ENCODE measurements around the gene FHOD1. TPM values are rescaled to one million over a fixed set of nuclear protein-coding genes. Genes with fewer than 3 reads are reported as not detected.

FHOD1 gene
- total and polyA plus RNA-seq, 2 of the 13 experiments (the other 11 are each of a cell fraction or from before 2014, with no cell fraction given), result 20.0 to 20.8 TPM

DNA sequence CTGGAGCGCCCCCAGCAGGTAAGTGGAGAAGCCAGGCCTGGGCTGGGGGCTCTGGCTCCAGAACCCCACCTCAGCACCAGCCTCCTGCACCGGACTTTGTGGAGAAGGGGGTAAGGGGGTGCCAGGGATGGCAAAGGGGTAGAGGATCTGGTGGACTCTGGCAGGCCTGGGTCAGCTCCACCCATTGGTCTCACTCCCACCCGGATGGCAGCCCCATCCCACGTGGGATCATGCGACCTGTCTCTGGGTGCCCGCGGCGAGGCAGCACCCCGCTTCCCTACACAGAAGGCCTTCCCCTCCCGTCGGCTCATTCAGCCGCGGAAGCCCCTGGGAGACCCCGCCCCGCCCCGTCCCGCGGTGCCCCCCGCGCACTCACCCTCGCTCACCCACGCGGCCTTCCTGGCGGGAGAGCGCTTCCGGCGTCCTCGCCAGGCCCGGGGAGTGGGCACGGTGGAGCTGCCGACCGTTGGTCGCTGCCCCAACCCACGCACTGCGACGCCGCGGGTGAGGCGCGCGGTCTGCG lies 31.6 kb upstream of the FHOD1 start (continued):
- TF ChIP-seq, protein P1, sequence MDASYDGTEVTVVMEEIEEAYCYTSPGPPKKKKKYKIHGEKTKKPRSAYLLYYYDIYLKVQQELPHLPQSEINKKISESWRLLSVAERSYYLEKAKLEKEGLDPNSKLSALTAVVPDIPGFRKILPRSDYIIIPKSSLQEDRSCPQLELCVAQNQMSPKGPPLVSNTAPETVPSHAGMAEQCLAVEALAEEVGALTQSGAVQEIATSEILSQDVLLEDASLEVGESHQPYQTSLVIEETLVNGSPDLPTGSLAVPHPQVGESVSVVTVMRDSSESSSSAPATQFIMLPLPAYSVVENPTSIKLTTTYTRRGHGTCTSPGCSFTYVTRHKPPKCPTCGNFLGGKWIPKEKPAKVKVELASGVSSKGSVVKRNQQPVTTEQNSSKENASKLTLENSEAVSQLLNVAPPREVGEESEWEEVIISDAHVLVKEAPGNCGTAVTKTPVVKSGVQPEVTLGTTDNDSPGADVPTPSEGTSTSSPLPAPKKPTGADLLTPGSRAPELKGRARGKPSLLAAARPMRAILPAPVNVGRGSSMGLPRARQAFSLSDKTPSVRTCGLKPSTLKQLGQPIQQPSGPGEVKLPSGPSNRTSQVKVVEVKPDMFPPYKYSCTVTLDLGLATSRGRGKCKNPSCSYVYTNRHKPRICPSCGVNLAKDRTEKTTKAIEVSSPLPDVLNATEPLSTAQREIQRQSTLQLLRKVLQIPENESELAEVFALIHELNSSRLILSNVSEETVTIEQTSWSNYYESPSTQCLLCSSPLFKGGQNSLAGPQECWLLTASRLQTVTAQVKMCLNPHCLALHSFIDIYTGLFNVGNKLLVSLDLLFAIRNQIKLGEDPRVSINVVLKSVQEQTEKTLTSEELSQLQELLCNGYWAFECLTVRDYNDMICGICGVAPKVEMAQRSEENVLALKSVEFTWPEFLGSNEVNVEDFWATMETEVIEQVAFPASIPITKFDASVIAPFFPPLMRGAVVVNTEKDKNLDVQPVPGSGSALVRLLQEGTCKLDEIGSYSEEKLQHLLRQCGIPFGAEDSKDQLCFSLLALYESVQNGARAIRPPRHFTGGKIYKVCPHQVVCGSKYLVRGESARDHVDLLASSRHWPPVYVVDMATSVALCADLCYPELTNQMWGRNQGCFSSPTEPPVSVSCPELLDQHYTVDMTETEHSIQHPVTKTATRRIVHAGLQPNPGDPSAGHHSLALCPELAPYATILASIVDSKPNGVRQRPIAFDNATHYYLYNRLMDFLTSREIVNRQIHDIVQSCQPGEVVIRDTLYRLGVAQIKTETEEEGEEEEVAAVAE (CRISPR knock-in tag; IDR thresholded peaks at IDR 0.05; ENCODE audit: borderline replicate concordance), result 0 out of 2 replicates have a peak, but pooled peaks have one; percentile 38
- TF ChIP-seq ZBTB3 (CRISPR knock-in tag; IDR thresholded peaks at IDR 0.05; ENCODE audit: borderline replicate concordance, low read depth) (no peak), RFX3 (CRISPR knock-in tag; IDR thresholded peaks at IDR 0.05) (no peak), WIZ (CRISPR knock-in tag; IDR thresholded peaks at IDR 0.05) (0 out of 2 replicates have a peak, but pooled peaks have one; percentile 19), XBP1 (CRISPR knock-in tag; IDR thresholded peaks at IDR 0.05) (peak; percentile 48; the same call in 1 of the 2 replicates), KLF13 (CRISPR knock-in tag; IDR thresholded peaks at IDR 0.05) (peak; percentile 78; the same call in 1 of the 2 replicates), ESRRA (CRISPR knock-in tag; IDR thresholded peaks at IDR 0.05; ENCODE audit: low read depth) (0 out of 2 replicates have a peak, but pooled peaks have one; percentile 2), ZFP90 (CRISPR knock-in tag; IDR thresholded peaks at IDR 0.05; ENCODE audit: borderline replicate concordance) (peak; percentile 57; the same call in 1 of the 2 replicates), NFKB2 (CRISPR knock-in tag; IDR thresholded peaks at IDR 0.05; ENCODE audit: borderline replicate concordance) (peak; percentile 26; the same call in 1 of the 2 replicates), NFATC3 (CRISPR knock-in tag; IDR thresholded peaks at IDR 0.05) (no peak), ZNF7 (CRISPR knock-in tag; IDR thresholded peaks at IDR 0.05) (0 out of 2 replicates have a peak, but pooled peaks have one; percentile 5)
- TF ChIP-seq, protein P2, sequence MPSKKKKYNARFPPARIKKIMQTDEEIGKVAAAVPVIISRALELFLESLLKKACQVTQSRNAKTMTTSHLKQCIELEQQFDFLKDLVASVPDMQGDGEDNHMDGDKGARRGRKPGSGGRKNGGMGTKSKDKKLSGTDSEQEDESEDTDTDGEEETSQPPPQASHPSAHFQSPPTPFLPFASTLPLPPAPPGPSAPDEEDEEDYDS (CRISPR knock-in tag; IDR thresholded peaks at IDR 0.05), result no peak
- TF ChIP-seq, protein P3, sequence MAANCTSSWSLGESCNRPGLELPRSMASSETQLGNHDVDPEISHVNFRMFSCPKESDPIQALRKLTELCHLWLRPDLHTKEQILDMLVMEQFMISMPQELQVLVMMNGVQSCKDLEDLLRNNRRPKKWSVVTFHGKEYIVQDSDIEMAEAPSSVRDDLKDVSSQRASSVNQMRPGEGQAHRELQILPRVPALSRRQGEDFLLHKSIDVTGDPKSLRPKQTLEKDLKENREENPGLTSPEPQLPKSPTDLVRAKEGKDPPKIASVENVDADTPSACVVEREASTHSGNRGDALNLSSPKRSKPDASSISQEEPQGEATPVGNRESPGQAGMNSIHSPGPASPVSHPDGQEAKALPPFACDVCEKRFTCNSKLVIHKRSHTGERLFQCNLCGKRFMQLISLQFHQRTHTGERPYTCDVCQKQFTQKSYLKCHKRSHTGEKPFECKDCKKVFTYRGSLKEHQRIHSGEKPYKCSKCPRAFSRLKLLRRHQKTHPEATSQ (CRISPR knock-in tag; IDR thresholded peaks at IDR 0.05; ENCODE audit: borderline replicate concordance), result no peak
- TF ChIP-seq, protein P4, sequence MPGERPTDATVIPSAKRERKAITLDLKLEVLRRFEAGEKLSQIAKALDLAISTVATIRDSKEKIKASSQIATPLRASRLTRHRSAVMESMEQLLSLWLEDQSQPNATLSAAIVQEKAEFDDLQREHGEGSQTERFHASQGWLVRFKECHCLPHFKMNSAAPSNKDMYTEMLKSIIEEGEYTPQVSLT (CRISPR knock-in tag; IDR thresholded peaks at IDR 0.05; ENCODE audit: borderline replicate concordance, low read depth), result no peak
- TF ChIP-seq, protein P5, sequence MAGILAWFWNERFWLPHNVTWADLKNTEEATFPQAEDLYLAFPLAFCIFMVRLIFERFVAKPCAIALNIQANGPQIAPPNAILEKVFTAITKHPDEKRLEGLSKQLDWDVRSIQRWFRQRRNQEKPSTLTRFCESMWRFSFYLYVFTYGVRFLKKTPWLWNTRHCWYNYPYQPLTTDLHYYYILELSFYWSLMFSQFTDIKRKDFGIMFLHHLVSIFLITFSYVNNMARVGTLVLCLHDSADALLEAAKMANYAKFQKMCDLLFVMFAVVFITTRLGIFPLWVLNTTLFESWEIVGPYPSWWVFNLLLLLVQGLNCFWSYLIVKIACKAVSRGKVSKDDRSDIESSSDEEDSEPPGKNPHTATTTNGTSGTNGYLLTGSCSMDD (CRISPR knock-in tag; IDR thresholded peaks at IDR 0.05), result peak; percentile 61; the same call in 1 of the 2 replicates
- TF ChIP-seq, protein P6, sequence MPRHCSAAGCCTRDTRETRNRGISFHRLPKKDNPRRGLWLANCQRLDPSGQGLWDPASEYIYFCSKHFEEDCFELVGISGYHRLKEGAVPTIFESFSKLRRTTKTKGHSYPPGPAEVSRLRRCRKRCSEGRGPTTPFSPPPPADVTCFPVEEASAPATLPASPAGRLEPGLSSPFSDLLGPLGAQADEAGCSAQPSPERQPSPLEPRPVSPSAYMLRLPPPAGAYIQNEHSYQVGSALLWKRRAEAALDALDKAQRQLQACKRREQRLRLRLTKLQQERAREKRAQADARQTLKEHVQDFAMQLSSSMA (CRISPR knock-in tag; IDR thresholded peaks at IDR 0.05), result no peak
- TF ChIP-seq, protein P7, sequence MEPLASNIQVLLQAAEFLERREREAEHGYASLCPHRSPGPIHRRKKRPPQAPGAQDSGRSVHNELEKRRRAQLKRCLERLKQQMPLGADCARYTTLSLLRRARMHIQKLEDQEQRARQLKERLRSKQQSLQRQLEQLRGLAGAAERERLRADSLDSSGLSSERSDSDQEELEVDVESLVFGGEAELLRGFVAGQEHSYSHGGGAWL (CRISPR knock-in tag; IDR thresholded peaks at IDR 0.05), result no peak; the same call in 1 of the 2 replicates
